CD4-positive, alpha-beta T cell treated with Interleukin-1 beta for 1 hour (primary cell): ENCODE results near the gene SPRR2F.

Source experiments
- DNase-seq, 2 donors: peaks; one replicate each; pipeline ENCODE4 v3.0.0-alpha.2; 2020 to 2022

Gene SPRR2F

GRCh38 chr1:153072806-153073726 lies 40.2 kb downstream of the SPRR2F start:
- DNase-seq, result no peak

- DNase-seq, result no peak
These were observed 41.8 kb downstream of the SPRR2F start, which contains the start of gene SPRR2B for GRCh38 chr1:153071511-153071910. Gene SPRR2B (minus strand): TSS chr1:153071611. CDS start chr1:153070839, 772 bp downstream.

- no peak for DNase-seq
These were observed 43.1 kb downstream of the SPRR2F start for GRCh38 chr1:153070243-153070642.
